ENCODE measurements around the gene OBSCN.

DNA sequence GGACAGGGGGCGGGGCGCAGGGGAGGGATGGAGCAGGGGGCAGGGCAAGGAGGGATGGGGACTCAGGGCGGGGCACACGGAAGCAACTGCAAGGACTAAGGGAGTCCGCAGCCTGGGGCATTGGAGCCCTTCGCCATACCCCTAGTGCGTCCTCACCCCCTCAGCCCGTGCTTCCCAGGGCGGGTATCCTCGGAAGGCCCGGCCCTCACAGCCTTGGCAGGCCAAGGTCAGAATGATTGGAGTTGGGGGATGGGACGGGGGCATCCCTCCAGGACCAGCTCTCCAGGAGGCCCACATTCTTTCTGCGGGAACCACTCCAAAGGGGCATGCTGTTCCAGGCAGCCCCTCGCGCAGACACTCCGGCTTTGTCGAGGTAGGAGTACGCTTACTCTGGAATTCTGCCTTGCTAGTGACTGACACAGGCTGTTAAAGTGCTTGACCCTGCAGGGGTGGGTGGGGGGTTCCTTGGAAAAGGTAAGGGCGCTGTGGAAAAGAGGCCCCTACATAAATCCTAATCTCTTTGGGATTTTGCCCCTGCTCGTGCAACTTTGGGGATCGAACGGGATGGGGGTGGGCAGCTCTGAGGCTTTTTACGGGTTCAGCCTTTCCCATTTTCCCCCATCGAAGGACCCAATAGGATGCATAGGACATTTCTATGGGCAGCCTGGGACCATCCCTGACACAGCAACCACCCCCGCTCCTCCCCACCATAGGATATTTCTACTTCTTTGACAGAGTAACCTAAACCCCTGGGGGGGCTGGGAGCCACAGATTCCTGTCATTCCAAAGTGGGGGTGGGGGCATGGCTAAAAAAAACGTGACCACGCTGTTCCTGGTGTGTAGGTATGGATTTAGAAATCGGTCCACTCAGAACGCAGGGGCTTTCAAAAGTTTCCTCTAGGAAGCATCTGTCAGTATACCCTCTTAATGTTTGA lies 199.5 kb downstream of the OBSCN start:
- TF ChIP-seq, protein P1, sequence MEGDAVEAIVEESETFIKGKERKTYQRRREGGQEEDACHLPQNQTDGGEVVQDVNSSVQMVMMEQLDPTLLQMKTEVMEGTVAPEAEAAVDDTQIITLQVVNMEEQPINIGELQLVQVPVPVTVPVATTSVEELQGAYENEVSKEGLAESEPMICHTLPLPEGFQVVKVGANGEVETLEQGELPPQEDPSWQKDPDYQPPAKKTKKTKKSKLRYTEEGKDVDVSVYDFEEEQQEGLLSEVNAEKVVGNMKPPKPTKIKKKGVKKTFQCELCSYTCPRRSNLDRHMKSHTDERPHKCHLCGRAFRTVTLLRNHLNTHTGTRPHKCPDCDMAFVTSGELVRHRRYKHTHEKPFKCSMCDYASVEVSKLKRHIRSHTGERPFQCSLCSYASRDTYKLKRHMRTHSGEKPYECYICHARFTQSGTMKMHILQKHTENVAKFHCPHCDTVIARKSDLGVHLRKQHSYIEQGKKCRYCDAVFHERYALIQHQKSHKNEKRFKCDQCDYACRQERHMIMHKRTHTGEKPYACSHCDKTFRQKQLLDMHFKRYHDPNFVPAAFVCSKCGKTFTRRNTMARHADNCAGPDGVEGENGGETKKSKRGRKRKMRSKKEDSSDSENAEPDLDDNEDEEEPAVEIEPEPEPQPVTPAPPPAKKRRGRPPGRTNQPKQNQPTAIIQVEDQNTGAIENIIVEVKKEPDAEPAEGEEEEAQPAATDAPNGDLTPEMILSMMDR (IDR thresholded peaks at IDR 0.05): no peak
- no peak for TF ChIP-seq ZFX (IDR thresholded peaks at IDR 0.05; ENCODE audit: borderline replicate concordance)

Measured in 22Rv1 (cell line).